Thymus (tissue), 11 donors: ENCODE results near the gene FEN1. TPM values are rescaled to one million over a fixed set of nuclear protein-coding genes. Genes with fewer than 3 reads are reported as not detected.

Source experiments
- DNase-seq, 9 donors: peaks; one replicate each; pipeline ENCODE4 v3.0.0-alpha.2; 2013; ENCODE audit warnings: low spot score in 9 of 9, low read depth in 6 of 9, missing footprints in 1 of 9
- H3K27ac ChIP-seq, 2 donors: one replicate each; pipeline ENCODE4 v1.5.1; 2013; ENCODE audit warnings: control low read depth in 1 of 2, low read depth in 1 of 2, low read length in 1 of 2, mild to moderate bottlenecking in 1 of 2, moderate library complexity in 1 of 2
- H3K27me3 ChIP-seq, 2 donors: one replicate each; pipeline ENCODE4 v1.5.1; 2013; ENCODE audit warnings: low read length in 1 of 2; ENCODE audit not compliant: control insufficient read depth in 2 of 2, insufficient read depth in 1 of 2
- H3K36me3 ChIP-seq, 2 donors: one replicate each; pipeline ENCODE4 v1.5.1; 2013; ENCODE audit warnings: low read length in 1 of 2, mild to moderate bottlenecking in 1 of 2, moderate library complexity in 1 of 2; ENCODE audit not compliant: control insufficient read depth in 2 of 2, insufficient read depth in 2 of 2
- H3K4me1 ChIP-seq, 2 donors: one replicate each; pipeline ENCODE4 v1.5.1; 2013; ENCODE audit warnings: low read length in 2 of 2; ENCODE audit not compliant: control insufficient read depth in 2 of 2, insufficient read depth in 2 of 2
- H3K4me3 ChIP-seq, 2 donors: one replicate each; pipeline ENCODE4 v1.5.1; 2013; ENCODE audit warnings: low read length in 2 of 2, control low read depth in 1 of 2, mild to moderate bottlenecking in 1 of 2
- H3K9me3 ChIP-seq, 2 donors: one replicate each; pipeline ENCODE4 v1.5.1; 2013; ENCODE audit warnings: low read length in 1 of 2, mild to moderate bottlenecking in 1 of 2; ENCODE audit not compliant: control insufficient read depth in 2 of 2, insufficient read depth in 1 of 2
- WGBS: extraction: QIAGEN DNeasy Blood & Tissue Kit; methylation state at CpG from one replicate; pipeline ENCODE4 v1.1.7; 2013; 5-methylcytosine and 5-hydroxymethylcytosine counted together
- polyA plus RNA-seq: library from polyadenylated mRNA; stranded (reverse); fragments of 200-250 nt; gene quantifications from one replicate; pipeline ENCODE4 v1.2.3, GENCODE V29; 2013
- total RNA-seq: library from RNA; stranded (reverse); fragments of 120-200 nt; gene quantifications from one replicate; pipeline ENCODE4 v1.2.4, GENCODE V29; 2013
- donor health status: healthy.

Gene FEN1
- total and polyA plus RNA-seq, 2 donors = 10.0 to 84.1 TPM

- H3K4me1 ChIP-seq = peaks cover 14 to 18% of the 10 kb centered on the region in 2 donors
- H3K36me3 ChIP-seq = peaks cover 16 to 51% of the 10 kb centered on the region in 2 donors
- no peaks in the 10 kb centered on the region for H3K27me3 ChIP-seq
- 95% methylated on average over 12 of the region's 12 CpGs for WGBS
- no peak overlapping the region for H3K4me3 ChIP-seq
- DNase-seq = no peak
- no peaks in the 10 kb centered on the region for H3K9me3 ChIP-seq
- H3K27ac ChIP-seq = no peak overlapping the region
Observed at GRCh38 chr11:61795459-61795858, 2.7 kb downstream of the FEN1 start.

GRCh38 chr11:61795876-61796526 is 3.3 kb downstream of the FEN1 start:
- Histone ChIP-seq H3K27ac (no peak overlapping the region), H3K9me3 (no peaks in the 10 kb centered on the region), H3K36me3 (peaks cover 16 to 48% of the 10 kb centered on the region in 2 donors), H3K27me3 (no peaks in the 10 kb centered on the region), H3K4me3 (no peak overlapping the region), H3K4me1 (peaks cover 14 to 18% of the 10 kb centered on the region in 2 donors)
- 97% methylated on average over 18 of the region's 18 CpGs for WGBS
- DNase-seq = no peak

GRCh38 chr11:61797263-61797944 is 4.7 kb downstream of the FEN1 start:
- H3K27ac ChIP-seq = peak overlapping the region in 1 of 2 donors; percentile 7

GRCh38 chr11:61799665-61800284 is 7.1 kb downstream of the FEN1 start:
- peaks cover 30 to 79% of the 10 kb centered on the region in 2 donors for H3K36me3 ChIP-seq
- over 99% methylated on average over 2 of the region's 2 CpGs for WGBS
- DNase-seq = no peak

More at GRCh38 chr11:61797263-61797944, 4.7 kb downstream of the FEN1 start:
- Histone ChIP-seq H3K4me1 (peaks cover 10 to 14% of the 10 kb centered on the region in 2 donors), H3K9me3 (no peaks in the 10 kb centered on the region), H3K36me3 (peaks cover 16 to 60% of the 10 kb centered on the region in 2 donors), H3K4me3 (no peak overlapping the region), H3K27me3 (no peaks in the 10 kb centered on the region)
- peak in 8 of 9 donors; percentile 57 to 87 (median 77) for DNase-seq
- 65% methylated on average over 3 of the region's 3 CpGs for WGBS

GRCh38 chr11:61800331-61801281 is 7.9 kb downstream of the FEN1 start:
- WGBS = 81% methylated on average over 3 of the region's 3 CpGs
- no peak overlapping the region for H3K4me3 ChIP-seq
- no peak for DNase-seq
- H3K27me3 ChIP-seq = no peaks in the 10 kb centered on the region
- H3K27ac ChIP-seq = no peak overlapping the region
- H3K36me3 ChIP-seq = peaks cover 33 to 78% of the 10 kb centered on the region in 2 donors
- H3K9me3 ChIP-seq = no peaks in the 10 kb centered on the region
- no peaks in the 10 kb centered on the region for H3K4me1 ChIP-seq

More at GRCh38 chr11:61799665-61800284, 7.1 kb downstream of the FEN1 start:
- Histone ChIP-seq H3K4me1 (no peaks in the 10 kb centered on the region), H3K4me3 (no peak overlapping the region), H3K9me3 (no peaks in the 10 kb centered on the region), H3K27ac (no peak overlapping the region), H3K27me3 (no peaks in the 10 kb centered on the region)

- Histone ChIP-seq H3K9me3 (no peaks in the 10 kb centered on the region), H3K27me3 (no peaks in the 10 kb centered on the region), H3K4me3 (no peak overlapping the region), H3K4me1 (no peaks in the 10 kb centered on the region), H3K27ac (no peak overlapping the region), H3K36me3 (peaks cover 29 to 76% of the 10 kb centered on the region in 2 donors)
- whole genome bisulfite sequencing = 95% methylated on average over 6 of the region's 6 CpGs
- no peak for DNase-seq
Observed at GRCh38 chr11:61802605-61803004, 9.9 kb downstream of the FEN1 start.

GRCh38 chr11:61803889-61804647 is 11.4 kb downstream of the FEN1 start:
- 93% methylated on average over 3 of the region's 3 CpGs for WGBS
- H3K4me1 ChIP-seq = no peaks in the 10 kb centered on the region
- no peaks in the 10 kb centered on the region for H3K27me3 ChIP-seq
- H3K36me3 ChIP-seq = peaks cover 38 to 75% of the 10 kb centered on the region in 2 donors
- no peak for DNase-seq
- H3K4me3 ChIP-seq = no peak overlapping the region
- H3K27ac ChIP-seq = no peak overlapping the region
- no peaks in the 10 kb centered on the region for H3K9me3 ChIP-seq

GRCh38 chr11:61805146-61805545 is 12.4 kb downstream of the FEN1 start:
- DNase-seq = no peak
- Histone ChIP-seq H3K9me3 (no peaks in the 10 kb centered on the region), H3K36me3 (peaks cover 45 to 76% of the 10 kb centered on the region in 2 donors), H3K4me1 (no peaks in the 10 kb centered on the region), H3K4me3 (no peak overlapping the region), H3K27ac (no peak overlapping the region), H3K27me3 (no peaks in the 10 kb centered on the region)
- 96% methylated on average over 1 of the region's 1 CpG for WGBS
